GM19043 (cell line): ENCODE results near the gene CCL11.

Source experiments
- ATAC-seq: cut with Tn5 transposase; IDR thresholded peaks from one replicate; pipeline ENCODE4 v1.9.1; 2021; ENCODE audit warnings: low read depth; ENCODE audit not compliant: unreplicated experiment

The CCL11 gene

GRCh38 chr17:34285286-34285792 lies at the start of gene CCL11:
Gene CCL11 (plus strand): TSS chr17:34285742. CDS start chr17:34285809, 67 bp downstream.
- no peak for ATAC-seq

- ATAC-seq: no peak
Measured at GRCh38 chr17:34236281-34236892, 49.2 kb upstream of the CCL11 start.

- ATAC-seq: no peak
Measured at GRCh38 chr17:34237458-34237857, 48.1 kb upstream of the CCL11 start.

- no peak for ATAC-seq
Measured at GRCh38 chr17:34241062-34241461, 44.5 kb upstream of the CCL11 start.

- ATAC-seq: no peak
Measured at GRCh38 chr17:34242587-34243363, 42.8 kb upstream of the CCL11 start.

- ATAC-seq: no peak
Measured at GRCh38 chr17:34243364-34244320, 41.9 kb upstream of the CCL11 start.

GRCh38 chr17:34245351-34245905 lies 40.1 kb upstream of the CCL11 start:
- no peak for ATAC-seq

- no peak for ATAC-seq
Measured at GRCh38 chr17:34246446-34246845, 39.1 kb upstream of the CCL11 start.

GRCh38 chr17:34246881-34247280 lies 38.7 kb upstream of the CCL11 start:
- ATAC-seq: no peak

GRCh38 chr17:34248511-34249024 lies 37.0 kb upstream of the CCL11 start:
- no peak for ATAC-seq

- no peak for ATAC-seq
Measured at GRCh38 chr17:34249061-34249460, 36.5 kb upstream of the CCL11 start.

GRCh38 chr17:34249478-34249877 lies 36.1 kb upstream of the CCL11 start:
- ATAC-seq: no peak

GRCh38 chr17:34251186-34251585 lies 34.4 kb upstream of the CCL11 start:
- ATAC-seq: no peak

- no peak for ATAC-seq
Measured at GRCh38 chr17:34252095-34252443, 33.5 kb upstream of the CCL11 start.

GRCh38 chr17:34252444-34253138 lies 33.0 kb upstream of the CCL11 start:
- ATAC-seq: no peak

- ATAC-seq: no peak
Measured at GRCh38 chr17:34253139-34253525, 32.4 kb upstream of the CCL11 start.

- no peak for ATAC-seq
Measured at GRCh38 chr17:34254146-34254545, 31.4 kb upstream of the CCL11 start.

GRCh38 chr17:34254651-34255380 lies 30.7 kb upstream of the CCL11 start, which contains the start of gene CCL2:
Gene CCL2 (plus strand): TSS chr17:34255285. CDS start chr17:34255350, 65 bp downstream.
- ATAC-seq: no peak

- no peak for ATAC-seq
Measured at GRCh38 chr17:34255381-34255732, 30.2 kb upstream of the CCL11 start.
